Vein endothelial cell (primary cell): Measurements from ENCODE around the gene ARMH1. TPM values are rescaled to one million over a fixed set of nuclear protein-coding genes. Genes with fewer than 3 reads are reported as not detected.

Source experiments
- small RNA-seq: library from RNA; depleted of rRNA; stranded (forward); fragments of <200 nt; gene quantifications from one replicate; pipeline ENCODE3, GENCODE V24; 2012
- total RNA-seq: library from RNA; depleted of rRNA; stranded (reverse); fragments of >200 nt; gene quantifications from 2 replicates; pipeline ENCODE4 v1.2.3, GENCODE V29; 2012

ARMH1 gene
- total RNA-seq, result 0.19 and 0.33 TPM in 2 replicates

GRCh38 chr1:44674113-44675000 lies at the start of gene ARMH1, which contains the start of gene TMEM53:
Gene ARMH1 (plus strand): TSS chr1:44674714. CDS start chr1:44689698, 14,984 bp downstream.
Gene TMEM53 (minus strand): TSS chr1:44674481. CDS start chr1:44674391, 90 bp downstream.

GRCh38 chr1:44730741-44731512 lies 56.4 kb downstream of the ARMH1 start, which contains the start of gene RNU5D-1:
Gene RNU5D-1 (minus strand): TSS chr1:44731170.

GRCh38 chr1:44739307-44740178 lies 65.0 kb downstream of the ARMH1 start, which contains the start of gene KIF2C:
Gene KIF2C (plus strand): TSS chr1:44739837. CDS start chr1:44739933, 96 bp downstream.

Small RNAs within 50 kb of the gene (small RNA-seq; reads per million reads assigned to genes)
- gene RNU5D-1 (464 reads per million, percentile 99 among the genes with 10 or more reads in this experiment), gene RNU5F-1 (19.8 reads per million, percentile 97 among the genes with 10 or more reads in this experiment)

Other genes with a start within 250 kb of the ARMH1 start
- gene TMEM53, start 233 bp upstream of the ARMH1 start, total RNA-seq, result 3.9 and 5.3 TPM in 2 replicates
- gene RNU5D-1, start 56.5 kb downstream of the ARMH1 start, total RNA-seq, result not detected in 2 replicates
- 16.7 and 25.4 TPM in 2 replicates for gene KIF2C, start 65.1 kb downstream of the ARMH1 start, total RNA-seq
- gene RPS8, start 100.8 kb downstream of the ARMH1 start, total RNA-seq, result 1,543 and 1,595 TPM in 2 replicates
- gene BEST4, start 113.5 kb downstream of the ARMH1 start, total RNA-seq, result 0.33 TPM in 1 of 2 replicates, not detected in the other
- 47.4 and 49.3 TPM in 2 replicates for gene PLK3, start 125.7 kb downstream of the ARMH1 start, total RNA-seq
- gene DYNLT4, start 132.6 kb downstream of the ARMH1 start, total RNA-seq, result not detected in 2 replicates
- 17.3 and 32.7 TPM in 2 replicates for gene BTBD19, start 133.8 kb downstream of the ARMH1 start, total RNA-seq
- gene PTCH2, start 168.5 kb downstream of the ARMH1 start, total RNA-seq, result under 0.01 and 0.29 TPM in 2 replicates